CD4-positive, CD25-positive, alpha-beta regulatory T cell (primary cell): ENCODE measurements around the gene PIGW. TPM values are rescaled to one million over a fixed set of nuclear protein-coding genes. Genes with fewer than 3 reads are reported as not detected.
"Not testable (repeated sequence)": the region's sequence is repeated elsewhere in the genome, so short reads cannot be mapped to it uniquely, and the experiment has no call there.

Source experiments
- ATAC-seq, 2 donors: fragments of 150-1000 bp; cut with Tn5 transposase; one replicate each; pipeline ENCODE4 v1.10.0; 2021; ENCODE audit warnings: low read depth in 2 of 2, moderate number of reproducible peaks in 2 of 2, moderate library complexity in 1 of 2
- DNase-seq, 3 donors: peaks; one replicate each; pipeline versions ENCODE4 v3.0.0 to v3.0.0-alpha.2; 2012 to 2022; ENCODE audit warnings: mixed read lengths in 1 of 3
- H3K27ac ChIP-seq: one replicate; pipeline ENCODE4 v1.7.0; 2013; ENCODE audit warnings: mild to moderate bottlenecking, low read length; ENCODE audit not compliant: insufficient read depth, poor library complexity, severe bottlenecking
- H3K27me3 ChIP-seq: one replicate; pipeline ENCODE4 v1.7.0; 2013; ENCODE audit warnings: low read length; ENCODE audit not compliant: control insufficient read depth, insufficient read depth
- H3K36me3 ChIP-seq: one replicate; pipeline ENCODE4 v1.7.0; 2013; ENCODE audit warnings: mild to moderate bottlenecking, low read length, moderate library complexity; ENCODE audit not compliant: control insufficient read depth, insufficient read depth
- H3K4me1 ChIP-seq: 2 replicates; pipeline ENCODE4 v1.7.0; 2013; ENCODE audit warnings: mild to moderate bottlenecking, low read length; ENCODE audit not compliant: insufficient read depth, control insufficient read depth, poor library complexity, severe bottlenecking
- H3K4me3 ChIP-seq: one replicate; pipeline ENCODE4 v1.7.0; 2013; ENCODE audit warnings: low read depth, mild to moderate bottlenecking, low read length, moderate library complexity
- H3K9me3 ChIP-seq, 2 experiments: 1 replicate in 1 of 2; 2 replicates in 1 of 2; pipeline ENCODE4 v1.7.0; 2013; ENCODE audit warnings: low read length in 2 of 2, mild to moderate bottlenecking in 1 of 2, moderate library complexity in 1 of 2; ENCODE audit not compliant: control insufficient read depth in 2 of 2
- H3K27ac Mint-ChIP-seq, 3 donors: one replicate each; pipeline ENCODE4 v1.8.0; 2020 to 2022; ENCODE audit warnings: mild to moderate bottlenecking in 3 of 3, mixed read lengths in 3 of 3, moderate library complexity in 2 of 3
- H3K27me3 Mint-ChIP-seq: one replicate; pipeline ENCODE4 v1.8.0; 2022; ENCODE audit warnings: mild to moderate bottlenecking, mixed read lengths
- H3K36me3 Mint-ChIP-seq: one replicate; pipeline ENCODE4 v1.8.0; 2020; ENCODE audit warnings: mixed read lengths
- H3K4me1 Mint-ChIP-seq, 4 donors: one replicate each; pipeline ENCODE4 v1.8.0; 2020 to 2022; ENCODE audit warnings: mixed read lengths in 4 of 4, mild to moderate bottlenecking in 1 of 4
- H3K4me3 Mint-ChIP-seq, 4 donors: one replicate each; pipeline ENCODE4 v1.8.0; 2020 to 2022; ENCODE audit warnings: mild to moderate bottlenecking in 4 of 4, mixed read lengths in 4 of 4, moderate library complexity in 3 of 4
- H3K9me3 Mint-ChIP-seq, 7 donors: one replicate each; pipeline ENCODE4 v1.8.0; 2020 to 2022; ENCODE audit warnings: mixed read lengths in 7 of 7, mild to moderate bottlenecking in 3 of 7, moderate library complexity in 2 of 7
- polyA plus RNA-seq, 4 donors: library from polyadenylated mRNA; unstranded; fragments of 300-500 nt; fragmentation: Illumina TruSeq; gene quantifications; one replicate each; pipeline ENCODE4 v1.2.3, GENCODE V29; 2021
- total RNA-seq: library from RNA; stranded (reverse); gene quantifications from one replicate; pipeline ENCODE4 v1.2.3, GENCODE V29; 2022

The PIGW gene
- total and polyA plus RNA-seq, 5 donors from 2014 or later = 4.6 to 10.6 (median 6.2) TPM

- ATAC-seq = no peak
- no peak for DNase-seq
- Mint-ChIP-seq H3K36me3 (peaks cover 20% of the 10 kb centered on the region), H3K27me3 (no peaks in the 10 kb centered on the region), H3K4me1 (peaks cover 0 to 5% (median 1%) of the 10 kb centered on the region in 4 donors), H3K9me3 (no peaks in the 10 kb centered on the region), H3K27ac (peak overlapping the region; percentile 52 to 60 (median 59)), H3K4me3 (peak overlapping the region in 1 of 4 donors; percentile 51)
- Histone ChIP-seq H3K9me3 (no peaks in the 10 kb centered on the region), H3K36me3 (peaks cover 32% of the 10 kb centered on the region), H3K4me1 (no peaks in the 10 kb centered on the region), H3K4me3 (no peak overlapping the region), H3K27ac (no peak overlapping the region), H3K27me3 (no peaks in the 10 kb centered on the region)
Measured at GRCh38 chr17:36503456-36504155, 31.2 kb upstream of the PIGW start.

DNA sequence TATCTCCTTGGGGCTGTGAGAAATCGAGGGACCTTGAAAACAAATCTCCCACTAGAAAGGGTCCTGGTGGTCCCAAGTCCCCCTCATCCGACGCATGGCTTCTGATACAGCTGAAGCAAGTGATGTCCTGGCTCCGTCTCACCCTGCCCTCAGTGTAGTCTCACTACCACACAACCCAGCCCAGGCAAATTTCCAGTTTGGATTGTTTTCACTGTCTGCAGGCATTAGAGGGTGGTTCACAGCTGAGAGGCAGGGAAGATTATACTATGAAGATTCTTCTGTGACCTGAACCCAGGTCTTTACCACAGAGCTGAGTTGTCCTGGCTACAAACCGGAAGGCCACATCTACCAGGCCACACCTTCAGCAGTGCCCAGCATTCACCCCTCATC lies 30.6 kb upstream of the PIGW start:
- Histone ChIP-seq H3K9me3 (no peaks in the 10 kb centered on the region), H3K4me3 (no peak overlapping the region), H3K36me3 (peaks cover 27% of the 10 kb centered on the region), H3K27ac (no peak overlapping the region), H3K27me3 (no peaks in the 10 kb centered on the region), H3K4me1 (no peaks in the 10 kb centered on the region)
- Mint-ChIP-seq H3K4me3 (no peak overlapping the region), H3K27ac (no peak overlapping the region), H3K27me3 (no peaks in the 10 kb centered on the region), H3K9me3 (no peaks in the 10 kb centered on the region), H3K4me1 (peaks cover 0 to 5% (median 1%) of the 10 kb centered on the region in 4 donors), H3K36me3 (peaks cover 21% of the 10 kb centered on the region)
- DNase-seq = no peak
- ATAC-seq = no peak

DNA sequence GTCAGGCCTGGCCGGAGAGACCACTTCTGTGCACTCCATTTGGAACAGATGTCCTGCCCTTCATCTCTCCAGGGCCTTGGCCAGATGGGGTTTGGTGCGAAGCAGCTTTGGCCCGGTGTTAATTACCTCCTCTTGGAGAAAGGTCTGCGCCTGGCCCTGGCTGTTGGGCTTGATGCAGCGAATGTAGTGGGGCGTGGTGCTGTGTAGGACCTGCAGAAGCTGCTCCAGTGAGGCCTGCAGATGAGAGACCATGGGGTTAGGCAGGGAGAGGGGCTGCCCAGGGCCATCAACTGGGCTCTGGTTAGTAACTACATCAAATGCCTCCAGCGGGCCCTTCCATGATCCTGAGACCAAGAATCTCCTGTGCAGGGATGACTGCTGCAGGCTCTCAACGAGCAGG lies 29.6 kb upstream of the PIGW start:
- Mint-ChIP-seq H3K27me3 (no peaks in the 10 kb centered on the region), H3K9me3 (no peaks in the 10 kb centered on the region), H3K27ac (peak overlapping the region in 1 of 3 donors; percentile 20), H3K4me1 (peaks cover 0 to 5% (median 1%) of the 10 kb centered on the region in 4 donors), H3K4me3 (no peak overlapping the region), H3K36me3 (peaks cover 27% of the 10 kb centered on the region)
- Histone ChIP-seq H3K4me3 (no peak overlapping the region), H3K4me1 (no peaks in the 10 kb centered on the region), H3K9me3 (no peaks in the 10 kb centered on the region), H3K27me3 (no peaks in the 10 kb centered on the region), H3K36me3 (peaks cover 29% of the 10 kb centered on the region), H3K27ac (no peak overlapping the region)
- no peak for DNase-seq
- no peak for ATAC-seq

DNA sequence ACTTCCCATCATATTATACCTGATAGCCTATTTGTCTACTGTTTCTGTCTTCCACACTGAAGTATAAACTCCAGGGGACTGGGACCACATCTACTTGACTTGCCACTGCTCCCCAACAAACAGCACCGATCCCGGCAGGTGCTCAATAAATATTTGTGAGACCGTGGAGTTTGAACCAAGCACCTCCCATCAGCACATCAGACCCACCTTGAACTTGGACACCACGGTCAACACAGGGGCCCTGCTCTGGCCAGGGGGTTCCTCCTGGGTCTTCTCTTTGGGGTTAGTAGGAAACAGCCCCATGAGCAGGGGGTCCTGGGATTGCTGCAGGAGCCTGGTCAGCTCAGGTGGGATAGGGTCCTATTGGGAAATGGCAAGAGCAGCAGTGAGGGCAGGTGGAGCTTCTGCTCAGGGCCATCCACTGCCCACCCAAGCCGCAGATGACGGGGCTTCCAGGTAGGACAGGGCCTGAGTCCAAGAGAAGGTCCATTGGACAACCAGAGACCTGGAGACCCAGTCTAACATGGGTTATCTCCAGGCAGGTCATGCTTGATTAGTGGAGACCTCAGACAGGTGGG lies 28.4 kb upstream of the PIGW start:
- no peak for ATAC-seq
- no peaks in the 10 kb centered on the region for H3K27me3 Mint-ChIP-seq
- DNase-seq = no peak
- no peaks in the 10 kb centered on the region for H3K9me3 Mint-ChIP-seq
- peaks cover 35% of the 10 kb centered on the region for H3K36me3 Mint-ChIP-seq
- H3K27ac Mint-ChIP-seq = peak overlapping the region in 1 of 3 donors; percentile 20
- H3K27ac ChIP-seq = no peak overlapping the region
- H3K36me3 ChIP-seq = peaks cover 32% of the 10 kb centered on the region
- no peak overlapping the region for H3K4me3 Mint-ChIP-seq
- H3K4me1 Mint-ChIP-seq = peaks cover 0 to 5% (median 1%) of the 10 kb centered on the region in 4 donors
- H3K27me3 ChIP-seq = no peaks in the 10 kb centered on the region
- no peak overlapping the region for H3K4me3 ChIP-seq
- H3K4me1 ChIP-seq = no peaks in the 10 kb centered on the region
- H3K9me3 ChIP-seq = no peaks in the 10 kb centered on the region

DNA sequence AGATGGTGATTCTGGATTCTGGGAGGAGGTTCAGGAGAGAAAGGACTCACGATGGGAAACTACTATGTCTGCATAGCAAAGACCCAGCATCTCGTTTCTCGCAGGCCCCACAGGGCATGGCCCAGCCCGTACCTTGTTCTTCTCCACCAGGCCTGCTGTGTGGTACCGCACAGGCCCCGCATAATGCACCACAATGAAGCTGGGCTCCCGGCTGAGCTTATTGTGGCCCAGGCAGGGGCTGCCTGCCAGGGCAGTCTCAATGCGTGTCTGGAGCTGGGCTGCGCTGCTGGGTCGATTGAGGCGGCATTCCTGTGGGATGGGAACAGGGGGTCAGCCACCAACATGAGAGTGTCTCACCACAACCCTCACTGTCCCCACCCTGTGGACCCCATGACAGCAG lies 28.0 kb upstream of the PIGW start:
- Mint-ChIP-seq H3K27ac (no peak overlapping the region), H3K27me3 (no peaks in the 10 kb centered on the region), H3K4me1 (peaks cover 0 to 5% (median 1%) of the 10 kb centered on the region in 4 donors), H3K4me3 (no peak overlapping the region), H3K9me3 (no peaks in the 10 kb centered on the region), H3K36me3 (peaks cover 35% of the 10 kb centered on the region)
- no peaks in the 10 kb centered on the region for H3K27me3 ChIP-seq
- DNase-seq (no peak), ATAC-seq (no peak)
- peaks cover 32% of the 10 kb centered on the region for H3K36me3 ChIP-seq
- no peaks in the 10 kb centered on the region for H3K4me1 ChIP-seq
- H3K4me3 ChIP-seq = no peak overlapping the region
- no peaks in the 10 kb centered on the region for H3K9me3 ChIP-seq
- no peak overlapping the region for H3K27ac ChIP-seq

DNA sequence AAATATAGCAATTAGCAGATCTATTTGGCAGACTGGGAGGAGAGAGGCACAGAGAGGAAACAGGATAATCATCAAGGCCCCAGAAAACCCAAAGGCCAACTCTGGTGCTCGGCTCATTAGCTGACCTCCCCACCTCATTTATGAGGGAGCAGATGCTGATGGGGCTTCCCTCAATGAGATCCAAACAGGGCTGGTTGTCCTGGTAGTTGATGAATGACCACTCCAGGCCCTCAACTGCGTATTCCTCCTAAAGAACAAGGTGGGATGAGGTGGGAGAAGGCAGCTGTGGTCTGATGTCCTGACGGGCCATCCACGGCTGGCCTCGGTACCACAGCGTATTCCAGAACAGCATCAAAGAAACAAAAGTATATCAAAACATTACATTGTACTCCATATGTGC lies 27.5 kb upstream of the PIGW start:
- H3K9me3 ChIP-seq = no peaks in the 10 kb centered on the region
- no peaks in the 10 kb centered on the region for H3K4me1 ChIP-seq
- no peak overlapping the region for H3K4me3 ChIP-seq
- DNase-seq = no peak
- no peak overlapping the region for H3K27ac Mint-ChIP-seq
- no peak overlapping the region for H3K27ac ChIP-seq
- no peaks in the 10 kb centered on the region for H3K9me3 Mint-ChIP-seq
- H3K27me3 ChIP-seq = no peaks in the 10 kb centered on the region
- no peak for ATAC-seq
- no peak overlapping the region for H3K4me3 Mint-ChIP-seq
- peaks cover 33% of the 10 kb centered on the region for H3K36me3 Mint-ChIP-seq
- peaks cover 0 to 2% (median under 1%) of the 10 kb centered on the region in 4 donors for H3K4me1 Mint-ChIP-seq
- peaks cover 32% of the 10 kb centered on the region for H3K36me3 ChIP-seq
- no peaks in the 10 kb centered on the region for H3K27me3 Mint-ChIP-seq

GRCh38 chr17:36508439-36508838 lies 26.3 kb upstream of the PIGW start:
- not testable (repeated sequence) for ATAC-seq, H3K4me1 ChIP-seq, H3K9me3 ChIP-seq, H3K9me3 Mint-ChIP-seq, H3K4me1 Mint-ChIP-seq, H3K27me3 Mint-ChIP-seq, H3K27me3 ChIP-seq, H3K27ac ChIP-seq, H3K4me3 Mint-ChIP-seq, DNase-seq, H3K4me3 ChIP-seq
- Mint-ChIP-seq H3K36me3 (peaks cover 29% of the 10 kb centered on the region), H3K27ac (peak overlapping the region in 1 of 3 donors; percentile 65)
- H3K36me3 ChIP-seq = peaks cover 32% of the 10 kb centered on the region
